HepG2 (cell line): ENCODE measurements around the gene HINFP. TPM values are rescaled to one million over a fixed set of nuclear protein-coding genes. Genes with fewer than 3 reads are reported as not detected.

Source experiments
- CCDC6 ChIP-seq: sonication (generic); formaldehyde crosslinking; IDR thresholded peaks from 2 replicates; pipeline ENCODE4 v1.8.1; 2022; ENCODE audit warnings: mild to moderate bottlenecking, missing genetic modification reagents, moderate library complexity
- DNMT3B ChIP-seq: conservative IDR thresholded peaks from 2 replicates; pipeline ENCODE4 v1.6.1; 2016; ENCODE audit warnings: missing biosample characterization, control low read depth
- MYNN ChIP-seq: sonication (generic); formaldehyde crosslinking; IDR thresholded peaks from 2 replicates; pipeline ENCODE4 v1.4.0; 2020; ENCODE audit warnings: mild to moderate bottlenecking, low read depth, missing genetic modification reagents
- NR2F1 ChIP-seq, 2 experiments: fragments of 450-650 bp in 1 of 2; formaldehyde crosslinking in 1 of 2; IDR thresholded peaks; 2 replicates each; pipeline versions ENCODE4 v1.5.0 to v1.6.1; 2016 to 2020; ENCODE audit warnings: mild to moderate bottlenecking in 1 of 2, missing compliant biosample characterization in 1 of 2, missing genetic modification reagents in 1 of 2, moderate library complexity in 1 of 2
- SIN3A ChIP-seq: IDR thresholded peaks from 2 replicates; pipeline ENCODE4 v1.6.1; 2011; ENCODE audit warnings: low read depth, mild to moderate bottlenecking, control low read depth, low read length, borderline replicate concordance
- SNAI1 ChIP-seq: sonication (generic); formaldehyde crosslinking; IDR thresholded peaks from 2 replicates; pipeline ENCODE4 v1.5.0; 2020; ENCODE audit warnings: mild to moderate bottlenecking, missing genetic modification reagents, borderline replicate concordance
- SNAPC2 ChIP-seq: sonication (generic); formaldehyde crosslinking; IDR thresholded peaks from 2 replicates; pipeline ENCODE4 v1.8.1; 2022; ENCODE audit warnings: mild to moderate bottlenecking, missing genetic modification reagents
- ZKSCAN5 ChIP-seq: sonication (generic); formaldehyde crosslinking; IDR thresholded peaks from 2 replicates; pipeline ENCODE4 v1.5.1; 2020; ENCODE audit warnings: mild to moderate bottlenecking, missing genetic modification reagents
- ZNF367 ChIP-seq: sonication (generic); formaldehyde crosslinking; IDR thresholded peaks from 2 replicates; pipeline ENCODE4 v1.4.0; 2020; ENCODE audit warnings: missing genetic modification reagents, borderline replicate concordance
- ZNF530 ChIP-seq: sonication (generic); formaldehyde crosslinking; IDR thresholded peaks from 2 replicates; pipeline ENCODE4 v1.5.0; 2020; ENCODE audit warnings: low read depth, mild to moderate bottlenecking, missing genetic modification reagents
- ZNF879 ChIP-seq: sonication (generic); formaldehyde crosslinking; IDR thresholded peaks from 2 replicates; pipeline ENCODE4 v1.8.1; 2023; ENCODE audit warnings: missing genetic modification reagents
- polyA plus RNA-seq, 8 experiments: library from polyadenylated mRNA; depleted of rRNA in 3 of 8; stranded (reverse) in 7 of 8; unstranded in 1 of 8; fragments of >200 nt; fragmentation: Illumina TruSeq in 4 of 8; extraction: Trizol in 4 of 8; gene quantifications; 2 replicates each; pipeline versions ENCODE4 v1.2.1 to v1.2.3, GENCODE V29; 2011 to 2016; ENCODE audit warnings: low read depth in 4 of 8, missing spikeins in 1 of 8, mixed read lengths in 1 of 8; ENCODE audit not compliant: insufficient read depth in 1 of 8
- total RNA-seq, 5 experiments: library from RNA; depleted of rRNA; stranded (reverse); fragments of >200 nt; fragmentation: Illumina TruSeq; extraction: Trizol; gene quantifications; 2 replicates each; pipeline ENCODE4 v1.2.3, GENCODE V29; 2016; ENCODE audit warnings: low read depth in 1 of 5
- TF ChIP-seq, protein P1 (sequence below): sonication (generic); formaldehyde crosslinking; IDR thresholded peaks from 2 replicates; pipeline ENCODE4 v1.5.1; 2020; ENCODE audit warnings: mild to moderate bottlenecking, missing genetic modification reagents
- TF ChIP-seq, protein P2 (sequence below): sonication (generic); formaldehyde crosslinking; IDR thresholded peaks from 2 replicates; pipeline ENCODE4 v1.4.0; 2020; ENCODE audit warnings: mild to moderate bottlenecking, missing genetic modification reagents
- TF ChIP-seq, protein P3 (sequence below): sonication (generic); formaldehyde crosslinking; conservative IDR thresholded peaks from 2 replicates; pipeline ENCODE4 v1.4.0; 2020; ENCODE audit warnings: mild to moderate bottlenecking, missing genetic modification reagents, moderate library complexity
- TF ChIP-seq, protein P4 (sequence below): sonication (generic); formaldehyde crosslinking; IDR thresholded peaks from 2 replicates; pipeline ENCODE4 v1.5.0; 2020; ENCODE audit warnings: mild to moderate bottlenecking, missing genetic modification reagents, borderline replicate concordance
- TF ChIP-seq, protein P5 (sequence below): sonication (generic); formaldehyde crosslinking; IDR thresholded peaks from 2 replicates; pipeline ENCODE4 v1.8.1; 2023; ENCODE audit warnings: mild to moderate bottlenecking, missing genetic modification reagents

HINFP gene
- total and polyA plus RNA-seq, 2 of the 13 experiments (the other 11 are each of a cell fraction or from before 2014, with no cell fraction given) = 15.1 to 21.4 TPM

DNA sequence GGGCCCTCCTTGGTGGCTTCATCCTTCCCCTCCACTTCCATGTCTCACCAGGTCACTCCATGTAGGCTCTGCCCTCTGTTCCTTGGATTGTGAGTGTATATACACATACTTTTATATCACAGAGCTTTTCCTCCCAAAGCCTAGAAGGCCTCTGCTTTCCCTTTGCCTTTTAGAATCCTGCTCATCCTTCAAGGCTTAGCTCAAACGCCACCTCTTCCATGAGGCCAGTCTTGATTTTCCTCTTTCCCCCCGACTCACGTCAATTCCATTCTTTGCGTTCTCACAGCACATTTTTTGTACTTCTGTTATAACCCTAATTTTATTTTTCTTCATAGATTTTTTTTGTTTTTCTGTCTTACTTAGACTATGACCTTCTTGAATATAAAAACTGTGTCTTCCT lies 31.2 kb downstream of the HINFP start (continued):
- TF ChIP-seq, protein P1, sequence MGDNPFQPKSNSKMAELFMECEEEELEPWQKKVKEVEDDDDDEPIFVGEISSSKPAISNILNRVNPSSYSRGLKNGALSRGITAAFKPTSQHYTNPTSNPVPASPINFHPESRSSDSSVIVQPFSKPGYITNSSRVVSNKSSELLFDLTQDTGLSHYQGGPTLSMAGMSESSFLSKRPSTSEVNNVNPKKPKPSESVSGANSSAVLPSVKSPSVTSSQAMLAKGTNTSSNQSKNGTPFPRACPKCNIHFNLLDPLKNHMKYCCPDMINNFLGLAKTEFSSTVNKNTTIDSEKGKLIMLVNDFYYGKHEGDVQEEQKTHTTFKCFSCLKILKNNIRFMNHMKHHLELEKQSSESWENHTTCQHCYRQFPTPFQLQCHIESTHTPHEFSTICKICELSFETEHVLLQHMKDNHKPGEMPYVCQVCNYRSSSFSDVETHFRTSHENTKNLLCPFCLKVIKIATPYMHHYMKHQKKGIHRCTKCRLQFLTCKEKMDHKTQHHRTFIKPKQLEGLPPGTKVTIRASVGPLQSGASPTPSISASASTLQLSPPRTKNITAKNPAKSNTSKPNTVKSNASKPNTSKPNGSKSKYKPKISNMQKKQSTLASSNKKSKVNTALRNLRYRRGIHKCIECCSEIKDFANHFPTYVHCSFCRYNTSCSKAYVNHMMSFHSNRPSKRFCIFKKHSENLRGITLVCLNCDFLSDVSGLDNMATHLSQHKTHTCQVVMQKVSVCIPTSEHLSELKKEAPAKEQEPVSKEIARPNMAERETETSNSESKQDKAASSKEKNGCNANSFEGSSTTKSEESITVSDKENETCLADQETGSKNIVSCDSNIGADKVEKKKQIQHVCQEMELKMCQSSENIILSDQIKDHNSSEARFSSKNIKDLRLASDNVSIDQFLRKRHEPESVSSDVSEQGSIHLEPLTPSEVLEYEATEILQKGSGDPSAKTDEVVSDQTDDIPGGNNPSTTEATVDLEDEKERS = no peak
- no peak for TF ChIP-seq ZNF879 (CRISPR knock-in tag)
- no peak for TF ChIP-seq SIN3A
- TF ChIP-seq ZNF530 (CRISPR knock-in tag) = no peak
- TF ChIP-seq, protein P2, sequence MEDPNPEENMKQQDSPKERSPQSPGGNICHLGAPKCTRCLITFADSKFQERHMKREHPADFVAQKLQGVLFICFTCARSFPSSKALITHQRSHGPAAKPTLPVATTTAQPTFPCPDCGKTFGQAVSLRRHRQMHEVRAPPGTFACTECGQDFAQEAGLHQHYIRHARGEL (CRISPR knock-in tag) = no peak
- TF ChIP-seq MYNN (CRISPR knock-in tag) = no peak
- TF ChIP-seq DNMT3B (CRISPR knock-in tag) = no peak
- no peak for TF ChIP-seq SNAI1 (CRISPR knock-in tag)
- TF ChIP-seq, protein P3, sequence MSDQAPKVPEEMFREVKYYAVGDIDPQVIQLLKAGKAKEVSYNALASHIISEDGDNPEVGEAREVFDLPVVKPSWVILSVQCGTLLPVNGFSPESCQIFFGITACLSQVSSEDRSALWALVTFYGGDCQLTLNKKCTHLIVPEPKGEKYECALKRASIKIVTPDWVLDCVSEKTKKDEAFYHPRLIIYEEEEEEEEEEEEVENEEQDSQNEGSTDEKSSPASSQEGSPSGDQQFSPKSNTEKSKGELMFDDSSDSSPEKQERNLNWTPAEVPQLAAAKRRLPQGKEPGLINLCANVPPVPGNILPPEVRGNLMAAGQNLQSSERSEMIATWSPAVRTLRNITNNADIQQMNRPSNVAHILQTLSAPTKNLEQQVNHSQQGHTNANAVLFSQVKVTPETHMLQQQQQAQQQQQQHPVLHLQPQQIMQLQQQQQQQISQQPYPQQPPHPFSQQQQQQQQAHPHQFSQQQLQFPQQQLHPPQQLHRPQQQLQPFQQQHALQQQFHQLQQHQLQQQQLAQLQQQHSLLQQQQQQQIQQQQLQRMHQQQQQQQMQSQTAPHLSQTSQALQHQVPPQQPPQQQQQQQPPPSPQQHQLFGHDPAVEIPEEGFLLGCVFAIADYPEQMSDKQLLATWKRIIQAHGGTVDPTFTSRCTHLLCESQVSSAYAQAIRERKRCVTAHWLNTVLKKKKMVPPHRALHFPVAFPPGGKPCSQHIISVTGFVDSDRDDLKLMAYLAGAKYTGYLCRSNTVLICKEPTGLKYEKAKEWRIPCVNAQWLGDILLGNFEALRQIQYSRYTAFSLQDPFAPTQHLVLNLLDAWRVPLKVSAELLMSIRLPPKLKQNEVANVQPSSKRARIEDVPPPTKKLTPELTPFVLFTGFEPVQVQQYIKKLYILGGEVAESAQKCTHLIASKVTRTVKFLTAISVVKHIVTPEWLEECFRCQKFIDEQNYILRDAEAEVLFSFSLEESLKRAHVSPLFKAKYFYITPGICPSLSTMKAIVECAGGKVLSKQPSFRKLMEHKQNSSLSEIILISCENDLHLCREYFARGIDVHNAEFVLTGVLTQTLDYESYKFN (CRISPR knock-in tag) = no peak
- no peak for TF ChIP-seq ZNF367 (CRISPR knock-in tag)
- no peak for TF ChIP-seq CCDC6
- TF ChIP-seq, protein P4, sequence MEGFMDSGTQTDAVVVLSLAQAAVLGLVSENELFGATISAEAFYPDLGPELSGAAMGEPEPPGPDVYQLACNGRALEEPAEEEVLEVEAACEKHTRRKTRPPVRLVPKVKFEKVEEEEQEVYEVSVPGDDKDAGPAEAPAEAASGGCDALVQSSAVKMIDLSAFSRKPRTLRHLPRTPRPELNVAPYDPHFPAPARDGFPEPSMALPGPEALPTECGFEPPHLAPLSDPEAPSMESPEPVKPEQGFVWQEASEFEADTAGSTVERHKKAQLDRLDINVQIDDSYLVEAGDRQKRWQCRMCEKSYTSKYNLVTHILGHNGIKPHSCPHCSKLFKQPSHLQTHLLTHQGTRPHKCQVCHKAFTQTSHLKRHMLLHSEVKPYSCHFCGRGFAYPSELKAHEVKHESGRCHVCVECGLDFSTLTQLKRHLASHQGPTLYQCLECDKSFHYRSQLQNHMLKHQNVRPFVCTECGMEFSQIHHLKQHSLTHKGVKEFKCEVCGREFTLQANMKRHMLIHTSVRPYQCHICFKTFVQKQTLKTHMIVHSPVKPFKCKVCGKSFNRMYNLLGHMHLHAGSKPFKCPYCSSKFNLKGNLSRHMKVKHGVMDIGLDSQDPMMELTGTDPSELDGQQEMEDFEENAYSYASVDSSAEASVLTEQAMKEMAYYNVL (CRISPR knock-in tag) = no peak
- no peak for TF ChIP-seq ZKSCAN5 (CRISPR knock-in tag)
- TF ChIP-seq SNAPC2 = no peak
- TF ChIP-seq, protein P5, sequence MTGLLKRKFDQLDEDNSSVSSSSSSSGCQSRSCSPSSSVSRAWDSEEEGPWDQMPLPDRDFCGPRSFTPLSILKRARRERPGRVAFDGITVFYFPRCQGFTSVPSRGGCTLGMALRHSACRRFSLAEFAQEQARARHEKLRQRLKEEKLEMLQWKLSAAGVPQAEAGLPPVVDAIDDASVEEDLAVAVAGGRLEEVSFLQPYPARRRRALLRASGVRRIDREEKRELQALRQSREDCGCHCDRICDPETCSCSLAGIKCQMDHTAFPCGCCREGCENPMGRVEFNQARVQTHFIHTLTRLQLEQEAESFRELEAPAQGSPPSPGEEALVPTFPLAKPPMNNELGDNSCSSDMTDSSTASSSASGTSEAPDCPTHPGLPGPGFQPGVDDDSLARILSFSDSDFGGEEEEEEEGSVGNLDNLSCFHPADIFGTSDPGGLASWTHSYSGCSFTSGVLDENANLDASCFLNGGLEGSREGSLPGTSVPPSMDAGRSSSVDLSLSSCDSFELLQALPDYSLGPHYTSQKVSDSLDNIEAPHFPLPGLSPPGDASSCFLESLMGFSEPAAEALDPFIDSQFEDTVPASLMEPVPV (CRISPR knock-in tag) = no peak
- no peak for TF ChIP-seq NR2F1 (CRISPR knock-in tag; IDR thresholded peaks at IDR 0.05)
- TF ChIP-seq, all 625 proteins: peak for 0
